NT2/D1 (cell line): ENCODE data around the gene OR1E1.
"Not testable (repeated sequence)": the region's sequence is repeated elsewhere in the genome, so short reads cannot be mapped to it uniquely, and the experiment has no call there.

Experiments used
- YY1 ChIP-seq: IDR thresholded peaks from 2 replicates; pipeline ENCODE4 v1.6.1; 2011; ENCODE audit not compliant: insufficient read length, insufficient read depth
- ZNF274 ChIP-seq: IDR thresholded peaks from 2 replicates; pipeline ENCODE4 v1.6.1; 2011; ENCODE audit warnings: mild to moderate bottlenecking, low read depth, low read length

DNA sequence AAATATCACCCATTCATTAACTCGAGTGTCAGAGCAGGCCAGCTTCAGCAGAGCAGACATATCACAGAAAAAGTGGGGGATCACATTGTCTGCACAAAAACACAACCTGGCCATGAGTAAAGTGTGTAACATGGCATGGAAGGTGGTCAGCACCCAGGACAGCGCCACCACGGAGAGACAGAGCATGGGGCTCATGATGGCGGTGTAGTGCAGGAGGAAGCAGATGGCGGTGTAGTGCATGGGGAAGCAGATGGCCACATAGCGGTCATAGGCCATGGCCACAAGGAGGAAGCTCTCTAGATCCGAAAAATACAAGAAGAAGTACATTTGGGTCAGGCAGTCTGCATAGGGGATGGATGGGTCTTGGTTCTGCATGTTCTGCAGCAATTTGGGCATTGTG lies 35.0 kb upstream of the OR1E1 start:
- not testable (repeated sequence) for TF ChIP-seq YY1, ZNF274
